Panc1 (cell line): ENCODE measurements around the gene ADGRE3.

Source experiments
- POLR2AphosphoS5 ChIP-seq: IDR thresholded peaks from 2 replicates; pipeline ENCODE4 v1.6.1; 2012; ENCODE audit warnings: mild to moderate bottlenecking, low read depth, low read length, moderate library complexity
- TF ChIP-seq, protein P1 (sequence below): fragments of 450-650 bp; IDR thresholded peaks from 2 replicates; pipeline ENCODE4 v1.5.1; 2017; ENCODE audit warnings: mild to moderate bottlenecking
- TF ChIP-seq, protein P2 (sequence below), 2 experiments: IDR thresholded peaks; 2 replicates each; pipeline ENCODE4 v1.6.1; 2011 to 2012; ENCODE audit warnings: low read depth in 2 of 2, control low read depth in 1 of 2, low read length in 1 of 2, mild to moderate bottlenecking in 1 of 2, moderate library complexity in 1 of 2; ENCODE audit not compliant: insufficient read depth in 1 of 2

DNA sequence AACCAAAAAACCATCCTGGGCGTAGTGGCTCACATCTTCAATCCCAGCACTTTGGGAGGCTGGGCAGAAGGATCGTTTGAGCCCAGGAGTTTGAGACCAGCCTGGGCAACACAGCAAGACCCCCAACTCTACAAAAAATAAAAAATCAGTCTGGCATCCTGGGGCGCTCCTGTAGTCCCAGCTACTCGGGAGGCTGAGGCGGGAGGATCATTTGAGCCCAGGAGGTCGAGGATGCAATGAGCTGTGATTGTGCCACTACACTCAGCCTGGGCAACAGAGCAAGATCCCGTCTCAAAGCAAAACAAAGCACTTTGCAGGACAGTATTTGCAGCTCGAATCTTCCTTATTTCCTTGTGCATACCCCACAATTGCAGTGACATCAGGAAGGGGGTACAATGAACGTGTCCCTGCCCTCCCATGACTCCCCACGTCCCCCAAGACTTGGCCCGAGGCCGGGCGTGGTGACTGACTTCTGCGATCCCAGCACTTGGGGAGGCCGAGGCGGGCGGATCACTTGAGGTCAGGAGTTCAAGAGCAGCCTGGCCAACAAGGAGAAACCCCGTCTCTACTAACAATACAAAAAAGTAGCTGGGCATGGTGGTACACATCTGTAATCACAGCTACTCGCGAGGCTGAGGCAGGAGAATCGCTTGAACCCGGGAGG is 103.6 kb downstream of the ADGRE3 start:
- TF ChIP-seq, protein P1, sequence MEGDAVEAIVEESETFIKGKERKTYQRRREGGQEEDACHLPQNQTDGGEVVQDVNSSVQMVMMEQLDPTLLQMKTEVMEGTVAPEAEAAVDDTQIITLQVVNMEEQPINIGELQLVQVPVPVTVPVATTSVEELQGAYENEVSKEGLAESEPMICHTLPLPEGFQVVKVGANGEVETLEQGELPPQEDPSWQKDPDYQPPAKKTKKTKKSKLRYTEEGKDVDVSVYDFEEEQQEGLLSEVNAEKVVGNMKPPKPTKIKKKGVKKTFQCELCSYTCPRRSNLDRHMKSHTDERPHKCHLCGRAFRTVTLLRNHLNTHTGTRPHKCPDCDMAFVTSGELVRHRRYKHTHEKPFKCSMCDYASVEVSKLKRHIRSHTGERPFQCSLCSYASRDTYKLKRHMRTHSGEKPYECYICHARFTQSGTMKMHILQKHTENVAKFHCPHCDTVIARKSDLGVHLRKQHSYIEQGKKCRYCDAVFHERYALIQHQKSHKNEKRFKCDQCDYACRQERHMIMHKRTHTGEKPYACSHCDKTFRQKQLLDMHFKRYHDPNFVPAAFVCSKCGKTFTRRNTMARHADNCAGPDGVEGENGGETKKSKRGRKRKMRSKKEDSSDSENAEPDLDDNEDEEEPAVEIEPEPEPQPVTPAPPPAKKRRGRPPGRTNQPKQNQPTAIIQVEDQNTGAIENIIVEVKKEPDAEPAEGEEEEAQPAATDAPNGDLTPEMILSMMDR, result no peak
- no peak for TF ChIP-seq POLR2AphosphoS5
- TF ChIP-seq, protein P2, sequence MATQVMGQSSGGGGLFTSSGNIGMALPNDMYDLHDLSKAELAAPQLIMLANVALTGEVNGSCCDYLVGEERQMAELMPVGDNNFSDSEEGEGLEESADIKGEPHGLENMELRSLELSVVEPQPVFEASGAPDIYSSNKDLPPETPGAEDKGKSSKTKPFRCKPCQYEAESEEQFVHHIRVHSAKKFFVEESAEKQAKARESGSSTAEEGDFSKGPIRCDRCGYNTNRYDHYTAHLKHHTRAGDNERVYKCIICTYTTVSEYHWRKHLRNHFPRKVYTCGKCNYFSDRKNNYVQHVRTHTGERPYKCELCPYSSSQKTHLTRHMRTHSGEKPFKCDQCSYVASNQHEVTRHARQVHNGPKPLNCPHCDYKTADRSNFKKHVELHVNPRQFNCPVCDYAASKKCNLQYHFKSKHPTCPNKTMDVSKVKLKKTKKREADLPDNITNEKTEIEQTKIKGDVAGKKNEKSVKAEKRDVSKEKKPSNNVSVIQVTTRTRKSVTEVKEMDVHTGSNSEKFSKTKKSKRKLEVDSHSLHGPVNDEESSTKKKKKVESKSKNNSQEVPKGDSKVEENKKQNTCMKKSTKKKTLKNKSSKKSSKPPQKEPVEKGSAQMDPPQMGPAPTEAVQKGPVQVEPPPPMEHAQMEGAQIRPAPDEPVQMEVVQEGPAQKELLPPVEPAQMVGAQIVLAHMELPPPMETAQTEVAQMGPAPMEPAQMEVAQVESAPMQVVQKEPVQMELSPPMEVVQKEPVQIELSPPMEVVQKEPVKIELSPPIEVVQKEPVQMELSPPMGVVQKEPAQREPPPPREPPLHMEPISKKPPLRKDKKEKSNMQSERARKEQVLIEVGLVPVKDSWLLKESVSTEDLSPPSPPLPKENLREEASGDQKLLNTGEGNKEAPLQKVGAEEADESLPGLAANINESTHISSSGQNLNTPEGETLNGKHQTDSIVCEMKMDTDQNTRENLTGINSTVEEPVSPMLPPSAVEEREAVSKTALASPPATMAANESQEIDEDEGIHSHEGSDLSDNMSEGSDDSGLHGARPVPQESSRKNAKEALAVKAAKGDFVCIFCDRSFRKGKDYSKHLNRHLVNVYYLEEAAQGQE (IDR thresholded peaks at IDR 0.05; ENCODE audit: insufficient read depth in 1 of 2, low read depth in 2 of 2, low read length in 1 of 2), result no peak
